Astrocyte (in vitro differentiated cells and primary cell): Measurements from ENCODE around the gene TNFRSF1B. TPM values are rescaled to one million over a fixed set of nuclear protein-coding genes. Genes with fewer than 3 reads are reported as not detected.
A peak's percentile ranks its signal among the peaks of the same experiment; 100 is the strongest.

Experiments used
- DNase-seq: peaks from one replicate; pipeline ENCODE4 v3.0.0-alpha.2; 2010; ENCODE audit warnings: low read depth
- FAIRE-seq: peaks from 2 replicates; lab custom pipeline; 2011; peaks lifted over from hg19 to GRCh38; lab: Jason Lieb, UNC
- H2AFZ ChIP-seq: 2 replicates; pipeline ENCODE4 v1.6.0; 2012; ENCODE audit warnings: low read depth, low read length, inconsistent platforms
- H3K27ac ChIP-seq: 2 replicates; pipeline ENCODE4 v1.5.1; 2011; ENCODE audit warnings: low read depth, low read length, inconsistent platforms
- H3K27me3 ChIP-seq: 2 replicates; pipeline ENCODE4 v1.6.0; 2011; ENCODE audit warnings: low read length, inconsistent platforms; ENCODE audit not compliant: insufficient read depth
- H3K36me3 ChIP-seq: 2 replicates; pipeline ENCODE4 v1.5.1; 2011; ENCODE audit warnings: low read length, inconsistent platforms; ENCODE audit not compliant: insufficient read depth
- H3K4me1 ChIP-seq: 2 replicates; pipeline ENCODE4 v1.5.1; 2011; ENCODE audit warnings: low read length, inconsistent platforms; ENCODE audit not compliant: insufficient read depth
- H3K4me2 ChIP-seq: 2 replicates; pipeline ENCODE4 v1.6.0; 2012; ENCODE audit warnings: low read length, inconsistent platforms
- H3K4me3 ChIP-seq: 2 replicates; pipeline ENCODE4 v1.5.1; 2011; ENCODE audit warnings: low read depth, mild to moderate bottlenecking, low read length, inconsistent platforms; ENCODE audit not compliant: insufficient read depth
- H3K79me2 ChIP-seq: 2 replicates; pipeline ENCODE4 v1.6.0; 2012; ENCODE audit warnings: mild to moderate bottlenecking, low read length, inconsistent platforms; ENCODE audit not compliant: insufficient read depth
- H3K9ac ChIP-seq: 2 replicates; pipeline ENCODE4 v1.6.0; 2012; ENCODE audit warnings: mild to moderate bottlenecking, low read length, inconsistent platforms
- H3K9me3 ChIP-seq: 2 replicates; pipeline ENCODE4 v1.5.1; 2012; ENCODE audit warnings: low read depth, mild to moderate bottlenecking, low read length, inconsistent platforms; ENCODE audit not compliant: insufficient read depth
- H4K20me1 ChIP-seq: 2 replicates; pipeline ENCODE4 v1.6.0; 2012; ENCODE audit warnings: low read length, inconsistent platforms; ENCODE audit not compliant: insufficient read depth
- H3K27ac Mint-ChIP-seq: one replicate; pipeline ENCODE4 v1.8.0; 2021; ENCODE audit warnings: mild to moderate bottlenecking, mixed read lengths; ENCODE audit not compliant: unreplicated experiment
- H3K27me3 Mint-ChIP-seq: one replicate; pipeline ENCODE4 v1.8.0; 2021; ENCODE audit warnings: low read depth, mixed read lengths; ENCODE audit not compliant: unreplicated experiment
- H3K36me3 Mint-ChIP-seq: one replicate; pipeline ENCODE4 v1.8.0; 2021; ENCODE audit warnings: low read depth, mixed read lengths; ENCODE audit not compliant: unreplicated experiment
- H3K4me1 Mint-ChIP-seq: one replicate; pipeline ENCODE4 v1.8.0; 2021; ENCODE audit warnings: low read depth, mixed read lengths; ENCODE audit not compliant: unreplicated experiment
- H3K4me3 Mint-ChIP-seq: one replicate; pipeline ENCODE4 v1.8.0; 2021; ENCODE audit warnings: mild to moderate bottlenecking, moderate library complexity, mixed read lengths; ENCODE audit not compliant: unreplicated experiment
- H3K9me3 Mint-ChIP-seq: one replicate; pipeline ENCODE4 v1.8.0; 2021; ENCODE audit warnings: mild to moderate bottlenecking, mixed read lengths; ENCODE audit not compliant: unreplicated experiment
- CTCF ChIP-seq: IDR thresholded peaks from 2 replicates; pipeline ENCODE4 v1.5.1; 2011; ENCODE audit warnings: low read depth, mild to moderate bottlenecking, inconsistent platforms, low read length, moderate library complexity; ENCODE audit not compliant: insufficient read depth
- EZH2 ChIP-seq: IDR thresholded peaks from 2 replicates; pipeline ENCODE4 v1.6.1; 2012; ENCODE audit warnings: mild to moderate bottlenecking, low read length, inconsistent platforms; ENCODE audit not compliant: insufficient read depth
- total RNA-seq: library from RNA; stranded (reverse); gene quantifications from 2 replicates; pipeline ENCODE4 v1.2.1, GENCODE V29; 2021

TNFRSF1B gene
- total RNA-seq, 1 donor from 2014 or later: 0.09 TPM

GRCh38 chr1:12177156-12177998, 10.6 kb downstream of the TNFRSF1B start:
- FAIRE-seq: no peak
- Histone ChIP-seq H3K9ac (no peak overlapping the region), H3K79me2 (no peaks in the 10 kb centered on the region), H3K27ac (no peak overlapping the region), H3K4me1 (peaks cover 18% of the 10 kb centered on the region), H3K9me3 (no peaks in the 10 kb centered on the region), H4K20me1 (no peaks in the 10 kb centered on the region), H3K4me2 (peak overlapping the region; percentile 60), H2AFZ (peak overlapping the region; percentile 39), H3K27me3 (no peaks in the 10 kb centered on the region), H3K36me3 (no peaks in the 10 kb centered on the region), H3K4me3 (no peak overlapping the region)
- Mint-ChIP-seq H3K4me1 (peaks cover 12% of the 10 kb centered on the region), H3K27ac (no peak overlapping the region), H3K9me3 (peaks cover 2% of the 10 kb centered on the region), H3K27me3 (peaks cover 34% of the 10 kb centered on the region), H3K4me3 (no peak overlapping the region), H3K36me3 (no peaks in the 10 kb centered on the region)
- TF ChIP-seq CTCF (no peak), EZH2 (no peak)
- no peak for DNase-seq

GRCh38 chr1:12177999-12178441, 11.2 kb downstream of the TNFRSF1B start:
- no peak for FAIRE-seq
- Mint-ChIP-seq H3K27ac (peak overlapping the region; percentile 31), H3K4me3 (no peak overlapping the region), H3K9me3 (peaks cover 2% of the 10 kb centered on the region), H3K27me3 (peaks cover 32% of the 10 kb centered on the region), H3K4me1 (peaks cover 12% of the 10 kb centered on the region), H3K36me3 (no peaks in the 10 kb centered on the region)
- Histone ChIP-seq H3K79me2 (no peaks in the 10 kb centered on the region), H3K27me3 (no peaks in the 10 kb centered on the region), H3K4me1 (peaks cover 18% of the 10 kb centered on the region), H3K9ac (peak overlapping the region; percentile 57), H4K20me1 (no peaks in the 10 kb centered on the region), H3K27ac (no peak overlapping the region), H3K4me3 (no peak overlapping the region), H3K4me2 (peak overlapping the region; percentile 60), H3K9me3 (no peaks in the 10 kb centered on the region), H3K36me3 (no peaks in the 10 kb centered on the region), H2AFZ (peak overlapping the region; percentile 39)
- peak; percentile 74 for DNase-seq
- TF ChIP-seq EZH2 (no peak), CTCF (no peak)

- Mint-ChIP-seq H3K4me3 (no peak overlapping the region), H3K27me3 (peaks cover 32% of the 10 kb centered on the region), H3K4me1 (peaks cover 12% of the 10 kb centered on the region), H3K9me3 (peaks cover 2% of the 10 kb centered on the region), H3K36me3 (no peaks in the 10 kb centered on the region), H3K27ac (no peak overlapping the region)
- no peaks in the 10 kb centered on the region for H4K20me1 ChIP-seq
- H3K9ac ChIP-seq: peak overlapping the region; percentile 57
- no peak overlapping the region for H3K4me3 ChIP-seq
- DNase-seq: no peak
- no peak for FAIRE-seq
- no peaks in the 10 kb centered on the region for H3K9me3 ChIP-seq
- H3K27ac ChIP-seq: peak overlapping the region; percentile 28
- H3K27me3 ChIP-seq: no peaks in the 10 kb centered on the region
- no peaks in the 10 kb centered on the region for H3K36me3 ChIP-seq
- H3K4me2 ChIP-seq: peak overlapping the region; percentile 60
- H3K79me2 ChIP-seq: no peaks in the 10 kb centered on the region
- peak overlapping the region; percentile 39 for H2AFZ ChIP-seq
- peaks cover 18% of the 10 kb centered on the region for H3K4me1 ChIP-seq
- no peak for TF ChIP-seq CTCF
- no peak for TF ChIP-seq EZH2
These were observed 11.7 kb downstream of the TNFRSF1B start for GRCh38 chr1:12178511-12178910.
